OCI-LY3 (cell line): ENCODE data around the gene COX7A2L.

ENCODE experiments used
- H2AFZ ChIP-seq: fragments of 200-600, 300-600 bp; shearing (Covaris generic); 2 replicates; pipeline ENCODE4 v1.6.0; 2014; ENCODE audit warnings: antibody characterized with exemption, low read depth, low read length
- H3K27ac ChIP-seq: fragments of 200-600, 300-600 bp; sonication (generic); 2 replicates; pipeline ENCODE4 v1.5.1; 2014; ENCODE audit warnings: mild to moderate bottlenecking, low read length, moderate library complexity, mixed read lengths
- H3K27me3 ChIP-seq: fragments of 200-600, 300-600 bp; sonication (generic); 2 replicates; pipeline ENCODE4 v1.6.1; 2014; ENCODE audit warnings: low read depth, low read length, mixed read lengths
- H3K36me3 ChIP-seq: fragments of 200-600, 300-600 bp; sonication (generic); replicated peaks from 2 replicates; pipeline ENCODE3; 2014; ENCODE audit warnings: low read depth, low read length, mixed read lengths
- H3K4me1 ChIP-seq: fragments of 300-600, 200-600 bp; sonication (generic); 2 replicates; pipeline ENCODE4 v1.6.1; 2014; ENCODE audit warnings: low read length, mixed read lengths
- H3K4me2 ChIP-seq: fragments of 200-600, 300-600 bp; sonication (generic); 2 replicates; pipeline ENCODE4 v1.6.1; 2014; ENCODE audit warnings: low read length, mixed read lengths
- H3K4me3 ChIP-seq: fragments of 300-600, 200-600 bp; sonication (generic); 2 replicates; pipeline ENCODE4 v1.5.1; 2014; ENCODE audit warnings: antibody characterized with exemption, mild to moderate bottlenecking, low read length, moderate library complexity
- H3K79me2 ChIP-seq: fragments of 300-600, 200-600 bp; shearing (Covaris generic); 2 replicates; pipeline ENCODE4 v1.6.1; 2014; ENCODE audit warnings: mild to moderate bottlenecking, low read length, mixed read lengths
- H3K9ac ChIP-seq: fragments of 300-600, 200-600 bp; shearing (Covaris generic); 2 replicates; pipeline ENCODE4 v1.6.0; 2014; ENCODE audit warnings: mild to moderate bottlenecking, low read length, moderate library complexity
- H3K9me3 ChIP-seq: fragments of 200-600, 300-600 bp; shearing (Covaris generic); 2 replicates; pipeline ENCODE4 v1.6.1; 2014; ENCODE audit warnings: low read length, mixed read lengths; ENCODE audit not compliant: insufficient read depth
- H4K20me1 ChIP-seq: fragments of 200-600, 300-600 bp; sonication (generic); 2 replicates; pipeline ENCODE4 v1.6.1; 2016; ENCODE audit warnings: low read length, mixed read lengths; ENCODE audit not compliant: insufficient read depth
- EZH2phosphoT487 ChIP-seq: fragments of 200-600 bp; shearing (Covaris generic); IDR thresholded peaks from 2 replicates; pipeline ENCODE4 v1.6.1; 2018; ENCODE audit warnings: antibody characterized with exemption, mixed run types, low read depth
- TF ChIP-seq, protein P1 (sequence below): fragments of 200-600, 300-600 bp; sonication (generic); IDR thresholded peaks from 2 replicates; pipeline ENCODE4 v1.5.1; 2014; ENCODE audit warnings: antibody characterized with exemption, low read length, low read depth

The COX7A2L gene

DNA sequence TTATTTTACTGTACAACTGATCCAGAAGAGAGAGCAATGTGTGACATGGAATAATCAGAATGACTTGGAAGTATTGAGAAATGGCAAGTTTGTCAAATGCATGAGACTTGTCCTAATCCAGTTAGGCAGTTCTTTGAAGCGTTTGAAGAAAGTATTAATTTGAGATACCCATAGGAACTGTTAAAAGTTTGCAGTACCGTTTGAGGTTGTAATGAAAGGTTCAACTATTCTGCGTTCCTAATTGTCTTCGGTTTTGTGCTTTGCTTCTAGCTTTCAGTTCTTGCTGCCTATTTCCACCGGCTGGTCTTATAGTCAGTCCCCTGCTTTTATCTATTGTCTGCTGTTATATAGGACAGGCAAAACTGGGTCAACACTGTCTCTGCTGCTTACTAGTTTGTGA is 41.8 kb downstream of the COX7A2L start:
- no peak for TF ChIP-seq EZH2phosphoT487
- TF ChIP-seq, protein P1, sequence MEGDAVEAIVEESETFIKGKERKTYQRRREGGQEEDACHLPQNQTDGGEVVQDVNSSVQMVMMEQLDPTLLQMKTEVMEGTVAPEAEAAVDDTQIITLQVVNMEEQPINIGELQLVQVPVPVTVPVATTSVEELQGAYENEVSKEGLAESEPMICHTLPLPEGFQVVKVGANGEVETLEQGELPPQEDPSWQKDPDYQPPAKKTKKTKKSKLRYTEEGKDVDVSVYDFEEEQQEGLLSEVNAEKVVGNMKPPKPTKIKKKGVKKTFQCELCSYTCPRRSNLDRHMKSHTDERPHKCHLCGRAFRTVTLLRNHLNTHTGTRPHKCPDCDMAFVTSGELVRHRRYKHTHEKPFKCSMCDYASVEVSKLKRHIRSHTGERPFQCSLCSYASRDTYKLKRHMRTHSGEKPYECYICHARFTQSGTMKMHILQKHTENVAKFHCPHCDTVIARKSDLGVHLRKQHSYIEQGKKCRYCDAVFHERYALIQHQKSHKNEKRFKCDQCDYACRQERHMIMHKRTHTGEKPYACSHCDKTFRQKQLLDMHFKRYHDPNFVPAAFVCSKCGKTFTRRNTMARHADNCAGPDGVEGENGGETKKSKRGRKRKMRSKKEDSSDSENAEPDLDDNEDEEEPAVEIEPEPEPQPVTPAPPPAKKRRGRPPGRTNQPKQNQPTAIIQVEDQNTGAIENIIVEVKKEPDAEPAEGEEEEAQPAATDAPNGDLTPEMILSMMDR = no peak

DNA sequence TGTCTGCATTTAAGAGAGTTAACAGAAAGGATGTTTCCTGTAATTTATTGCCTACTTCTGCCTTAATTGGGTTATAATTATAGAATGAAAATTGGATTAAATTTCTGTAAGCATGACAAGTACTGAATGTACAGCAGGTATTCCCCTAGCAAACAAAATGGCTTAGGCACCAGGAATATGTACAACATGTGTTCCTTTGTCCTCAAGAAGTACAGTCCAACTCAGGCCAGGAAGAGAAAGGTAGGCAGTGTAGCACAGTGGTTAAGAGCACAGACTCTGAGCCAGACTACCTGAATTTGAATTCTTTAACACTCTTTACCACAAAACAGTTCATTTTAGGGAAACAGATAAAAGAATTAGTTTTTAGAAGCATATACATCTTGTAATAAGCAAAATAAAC is 43.1 kb downstream of the COX7A2L start:
- no peak overlapping the region for H3K4me3 ChIP-seq
- no peak overlapping the region for H3K27ac ChIP-seq
- H3K27me3 ChIP-seq = no peaks in the 10 kb centered on the region

More for the DNA sequence above, 41.8 kb downstream of the COX7A2L start:
- Histone ChIP-seq H3K9ac (no peak overlapping the region), H3K4me2 (no peak overlapping the region), H3K36me3 (peaks cover 38% of the 10 kb centered on the region), H3K79me2 (no peaks in the 10 kb centered on the region), H2AFZ (no peak overlapping the region), H3K4me1 (no peaks in the 10 kb centered on the region), H4K20me1 (no peaks in the 10 kb centered on the region), H3K4me3 (no peak overlapping the region), H3K27ac (no peak overlapping the region), H3K9me3 (no peaks in the 10 kb centered on the region), H3K27me3 (no peaks in the 10 kb centered on the region)

DNA sequence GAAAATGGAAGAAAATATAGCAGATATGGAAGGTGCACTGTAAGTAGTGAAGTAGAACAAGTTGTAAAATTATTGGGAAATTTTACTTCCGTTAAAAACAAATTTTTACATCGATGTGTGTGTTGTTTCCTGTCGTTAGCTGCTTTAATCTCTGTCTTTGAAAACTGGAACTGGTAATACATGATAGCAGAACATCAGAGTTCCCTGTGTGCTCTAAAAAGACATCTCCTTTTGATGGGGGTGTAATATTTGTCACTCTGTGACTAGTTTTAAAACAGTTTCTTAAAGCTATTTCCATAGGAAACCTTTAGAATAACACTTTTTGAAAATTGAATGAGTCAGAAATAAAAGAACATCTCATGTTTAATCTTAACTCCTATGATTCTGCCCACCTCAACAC is 43.5 kb downstream of the COX7A2L start:
- Histone ChIP-seq H2AFZ (no peak overlapping the region), H3K4me1 (no peaks in the 10 kb centered on the region), H3K36me3 (peaks cover 35% of the 10 kb centered on the region), H3K9ac (no peak overlapping the region), H3K4me3 (no peak overlapping the region), H3K27ac (no peak overlapping the region), H3K27me3 (no peaks in the 10 kb centered on the region), H3K9me3 (no peaks in the 10 kb centered on the region), H3K4me2 (no peak overlapping the region), H4K20me1 (no peaks in the 10 kb centered on the region), H3K79me2 (no peaks in the 10 kb centered on the region)
- TF ChIP-seq, protein P1 = no peak
- TF ChIP-seq EZH2phosphoT487 = no peak

More for the DNA sequence above, 43.1 kb downstream of the COX7A2L start:
- Histone ChIP-seq H2AFZ (no peak overlapping the region), H3K79me2 (no peaks in the 10 kb centered on the region), H3K4me1 (no peaks in the 10 kb centered on the region), H4K20me1 (no peaks in the 10 kb centered on the region), H3K9ac (no peak overlapping the region), H3K4me2 (no peak overlapping the region), H3K36me3 (peaks cover 35% of the 10 kb centered on the region), H3K9me3 (no peaks in the 10 kb centered on the region)
- TF ChIP-seq EZH2phosphoT487 = no peak
- TF ChIP-seq, protein P1 = no peak

DNA sequence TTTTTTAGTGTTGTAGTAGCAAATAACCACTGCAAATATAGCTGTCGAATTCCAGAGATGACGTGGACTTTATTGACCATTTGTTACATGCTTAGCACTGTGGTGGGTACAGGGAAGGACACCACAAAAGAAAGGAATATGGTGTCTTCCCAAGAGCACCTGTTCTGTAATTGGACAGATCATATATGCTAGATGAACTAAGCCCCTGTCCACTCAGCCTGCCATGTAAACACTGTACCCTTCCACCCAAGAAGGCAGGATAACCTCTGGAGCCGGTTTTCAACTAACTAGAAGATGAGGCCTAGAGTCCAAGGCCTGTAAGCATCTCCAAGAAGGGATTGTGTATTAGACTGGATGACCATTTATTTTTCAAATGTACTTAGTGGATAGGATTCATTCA is 44.1 kb downstream of the COX7A2L start:
- no peaks in the 10 kb centered on the region for H4K20me1 ChIP-seq
- H3K9ac ChIP-seq = no peak overlapping the region
- H3K79me2 ChIP-seq = no peaks in the 10 kb centered on the region
- TF ChIP-seq, protein P1 = no peak
- TF ChIP-seq EZH2phosphoT487 = no peak
- peaks cover 35% of the 10 kb centered on the region for H3K36me3 ChIP-seq
- H3K27ac ChIP-seq = no peak overlapping the region
- no peak overlapping the region for H3K4me2 ChIP-seq
- no peaks in the 10 kb centered on the region for H3K9me3 ChIP-seq
- no peaks in the 10 kb centered on the region for H3K4me1 ChIP-seq
- no peak overlapping the region for H3K4me3 ChIP-seq
- H3K27me3 ChIP-seq = no peaks in the 10 kb centered on the region
- H2AFZ ChIP-seq = no peak overlapping the region
